Left lung (tissue), 10 donors: Measurements from ENCODE around the gene NTM. TPM values are rescaled to one million over a fixed set of nuclear protein-coding genes. Genes with fewer than 3 reads are reported as not detected.
A peak's percentile ranks its signal among the peaks of the same experiment; 100 is the strongest.

Experiments
- ATAC-seq: fragments of 200-7000 bp; cut with Tn5 transposase; one replicate; pipeline ENCODE4 v1.9.1; 2020; ENCODE audit warnings: moderate library complexity
- DNase-seq, 4 donors: peaks; one replicate each; pipeline ENCODE4 v3.0.0-alpha.2; 2013 to 2020
- H3K27ac ChIP-seq, 2 donors: fragments of 200-600 bp; sonication (generic) in 1 of 2; one replicate each; pipeline versions ENCODE4 v1.5.0 to v1.8.0; 2020 to 2021
- H3K27me3 ChIP-seq, 2 donors: fragments of 200-600 bp; sonication (generic) in 1 of 2; one replicate each; pipeline versions ENCODE4 v1.5.0 to v1.8.0; 2020 to 2021
- H3K36me3 ChIP-seq, 2 donors: fragments of 200-600 bp; sonication (generic) in 1 of 2; one replicate each; pipeline versions ENCODE4 v1.5.0 to v1.8.0; 2020 to 2021
- H3K4me1 ChIP-seq, 2 donors: fragments of 200-600 bp; one replicate each; pipeline ENCODE4 v1.8.0; 2021
- H3K4me3 ChIP-seq, 2 donors: fragments of 200-600 bp; sonication (generic) in 1 of 2; one replicate each; pipeline versions ENCODE4 v1.5.0 to v1.8.0; 2020 to 2021; ENCODE audit warnings: mild to moderate bottlenecking in 1 of 2
- H3K9me3 ChIP-seq, 2 donors: fragments of 200-600 bp; sonication (generic) in 1 of 2; one replicate each; pipeline versions ENCODE4 v1.5.0 to v1.8.0; 2020 to 2021
- CTCF ChIP-seq, 2 donors: fragments of 200-600 bp; sonication (generic) in 1 of 2; IDR thresholded peaks; one replicate each; pipeline versions ENCODE4 v1.5.0 to v1.8.0; 2021; ENCODE audit warnings: antibody characterized with exemption in 2 of 2
- intact Hi-C, 2 donors: fragments of 100-400 bp; cut with DNase I; formaldehyde crosslinking; loops; one replicate each; pipeline versions ENCODE4 v1.11.2 to v1.14.2; 2022
- polyA plus RNA-seq, 6 donors: library from polyadenylated mRNA; unstranded; fragments of 120-200 nt; gene quantifications; one replicate each; pipeline ENCODE4 v1.2.1, GENCODE V29; 2013; ENCODE audit not compliant: insufficient read length in 6 of 6
- total RNA-seq, 2 donors: library from RNA; stranded (reverse); fragmentation: NEBNext Ultra II Directional; extraction: Animal tissue kit (Norgen Biotek cat#: 25700); gene quantifications; one replicate each; pipeline ENCODE4 v1.2.1, GENCODE V29; 2021
- donor health status: DM: no; HTN: yes; CAD: no.
- donor health status: DM: no; HTN: no; CAD: no.

Gene NTM
- total and polyA plus RNA-seq, 8 donors, result 9.5 to 31.0 (median 21.1) TPM

GRCh38 chr11:132200353-132200936 is 830.0 kb downstream of the NTM start:
- no peak for TF ChIP-seq CTCF (IDR thresholded peaks at IDR 0.05)
- intact Hi-C loops, result no loop called here
- ATAC-seq, result peak; percentile 72
- peak in 2 of 4 donors; percentile 14 to 49 for DNase-seq
- no peaks in the 10 kb centered on the region for H3K36me3 ChIP-seq
- no peaks in the 10 kb centered on the region for H3K27me3 ChIP-seq
- H3K4me1 ChIP-seq, result no peaks in the 10 kb centered on the region
- no peak overlapping the region for H3K27ac ChIP-seq
- no peak overlapping the region for H3K4me3 ChIP-seq
- peaks cover 0 to 4% of the 10 kb centered on the region in 2 donors for H3K9me3 ChIP-seq

GRCh38 chr11:132202621-132203020 is 832.2 kb downstream of the NTM start:
- no peaks in the 10 kb centered on the region for H3K4me1 ChIP-seq
- no peak overlapping the region for H3K27ac ChIP-seq
- no peaks in the 10 kb centered on the region for H3K9me3 ChIP-seq
- no peak for ATAC-seq
- intact Hi-C loops, result no loop called here
- H3K36me3 ChIP-seq, result no peaks in the 10 kb centered on the region
- no peak for TF ChIP-seq CTCF (IDR thresholded peaks at IDR 0.05)
- H3K4me3 ChIP-seq, result no peak overlapping the region
- no peaks in the 10 kb centered on the region for H3K27me3 ChIP-seq
- DNase-seq, result no peak

GRCh38 chr11:132205006-132205405 is 834.6 kb downstream of the NTM start:
- no peaks in the 10 kb centered on the region for H3K9me3 ChIP-seq
- DNase-seq (no peak), ATAC-seq (no peak)
- no peak for TF ChIP-seq CTCF (IDR thresholded peaks at IDR 0.05)
- H3K4me3 ChIP-seq, result no peak overlapping the region
- intact Hi-C loops, result no loop called here
- no peak overlapping the region for H3K27ac ChIP-seq
- H3K27me3 ChIP-seq, result no peaks in the 10 kb centered on the region
- H3K36me3 ChIP-seq, result no peaks in the 10 kb centered on the region
- H3K4me1 ChIP-seq, result no peaks in the 10 kb centered on the region

- Histone ChIP-seq H3K27me3 (no peaks in the 10 kb centered on the region), H3K4me3 (no peak overlapping the region), H3K4me1 (no peaks in the 10 kb centered on the region), H3K27ac (no peak overlapping the region), H3K9me3 (no peaks in the 10 kb centered on the region), H3K36me3 (no peaks in the 10 kb centered on the region)
- intact Hi-C loops, result no loop called here
- DNase-seq, result no peak
- no peak for TF ChIP-seq CTCF (IDR thresholded peaks at IDR 0.05)
- ATAC-seq, result no peak
These were observed 835.1 kb downstream of the NTM start for GRCh38 chr11:132205496-132205895.

GRCh38 chr11:132206993-132207392 is 836.6 kb downstream of the NTM start:
- Histone ChIP-seq H3K36me3 (no peaks in the 10 kb centered on the region), H3K4me3 (no peak overlapping the region), H3K9me3 (no peaks in the 10 kb centered on the region), H3K27ac (no peak overlapping the region), H3K27me3 (no peaks in the 10 kb centered on the region), H3K4me1 (no peaks in the 10 kb centered on the region)
- intact Hi-C loops, result no loop called here
- no peak for TF ChIP-seq CTCF (IDR thresholded peaks at IDR 0.05)
- no peak for DNase-seq
- ATAC-seq, result no peak
